HepG2 (cell line): ENCODE data around the gene EGR1. TPM values are rescaled to one million over a fixed set of nuclear protein-coding genes. Genes with fewer than 3 reads are reported as not detected.

Experiments
- CBX5 ChIP-seq: sonication (generic); formaldehyde crosslinking; IDR thresholded peaks from 2 replicates; pipeline ENCODE4 v1.4.0; 2020; ENCODE audit warnings: missing genetic modification reagents, borderline replicate concordance
- DRAP1 ChIP-seq: IDR thresholded peaks from 2 replicates; pipeline ENCODE4 v1.6.1; 2016; ENCODE audit warnings: missing genetic modification reagents, missing compliant biosample characterization
- FOSL2 ChIP-seq: sonication (generic); formaldehyde crosslinking; IDR thresholded peaks from 2 replicates; pipeline ENCODE4 v1.4.0; 2020; ENCODE audit warnings: missing genetic modification reagents
- FOXJ3 ChIP-seq: sonication (generic); formaldehyde crosslinking; IDR thresholded peaks from 2 replicates; pipeline ENCODE4 v1.4.0; 2020; ENCODE audit warnings: missing genetic modification reagents, mild to moderate bottlenecking, borderline replicate concordance
- MEF2D ChIP-seq: sonication (generic); formaldehyde crosslinking; IDR thresholded peaks from 2 replicates; pipeline ENCODE4 v1.5.1; 2020; ENCODE audit warnings: mild to moderate bottlenecking, missing genetic modification reagents
- MIXL1 ChIP-seq: IDR thresholded peaks from 2 replicates; pipeline ENCODE4 v1.6.1; 2016
- MLLT10 ChIP-seq: sonication (generic); formaldehyde crosslinking; IDR thresholded peaks from 2 replicates; pipeline ENCODE4 v1.4.0; 2020; ENCODE audit warnings: missing genetic modification reagents
- NFE2L1 ChIP-seq: sonication (generic); formaldehyde crosslinking; IDR thresholded peaks from 2 replicates; pipeline ENCODE4 v1.4.0; 2020; ENCODE audit warnings: missing genetic modification reagents, mild to moderate bottlenecking, borderline replicate concordance
- PCBP2 ChIP-seq: fragments of 200-400 bp; formaldehyde crosslinking; optimal IDR thresholded peaks from 2 replicates; pipeline ENCODE3; 2018; ENCODE audit warnings: low read length, low read depth; ENCODE audit not compliant: poor library complexity, severe bottlenecking
- RAD51 ChIP-seq: fragments of 450-650 bp; IDR thresholded peaks from 2 replicates; pipeline ENCODE4 v1.6.1; 2016; ENCODE audit warnings: borderline replicate concordance
- SRF ChIP-seq: IDR thresholded peaks from 2 replicates; pipeline ENCODE4 v1.6.1; 2011; ENCODE audit warnings: mild to moderate bottlenecking, low read depth, low read length, moderate library complexity
- YEATS2 ChIP-seq: sonication (generic); formaldehyde crosslinking; IDR thresholded peaks from 2 replicates; pipeline ENCODE4 v1.4.0; 2020; ENCODE audit warnings: missing genetic modification reagents, borderline replicate concordance
- ZBTB39 ChIP-seq: sonication (generic); formaldehyde crosslinking; IDR thresholded peaks from 2 replicates; pipeline ENCODE4 v1.5.0; 2020; ENCODE audit warnings: missing genetic modification reagents
- ZNF280B ChIP-seq: sonication (generic); formaldehyde crosslinking; IDR thresholded peaks from 2 replicates; pipeline ENCODE4 v1.5.0; 2020; ENCODE audit warnings: missing genetic modification reagents, mild to moderate bottlenecking, borderline replicate concordance
- ZNF644 ChIP-seq: IDR thresholded peaks from 2 replicates; pipeline ENCODE4 v1.6.1; 2016; ENCODE audit warnings: low read depth
- ZNF670 ChIP-seq: sonication (generic); formaldehyde crosslinking; IDR thresholded peaks from 2 replicates; pipeline ENCODE4 v1.8.0; 2022; ENCODE audit warnings: mild to moderate bottlenecking, missing genetic modification reagents, borderline replicate concordance
- ZNF674 ChIP-seq: sonication (generic); formaldehyde crosslinking; IDR thresholded peaks from 2 replicates; pipeline ENCODE4 v1.5.0; 2020; ENCODE audit warnings: low read depth, mild to moderate bottlenecking, missing genetic modification reagents
- ZSCAN22 ChIP-seq: sonication (generic); formaldehyde crosslinking; IDR thresholded peaks from 2 replicates; pipeline ENCODE4 v1.4.0; 2020; ENCODE audit warnings: mild to moderate bottlenecking, missing genetic modification reagents
- polyA plus RNA-seq, 8 experiments: library from polyadenylated mRNA; depleted of rRNA in 3 of 8; stranded (reverse) in 7 of 8; unstranded in 1 of 8; fragments of >200 nt; fragmentation: Illumina TruSeq in 4 of 8; extraction: Trizol in 4 of 8; gene quantifications; 2 replicates each; pipeline versions ENCODE4 v1.2.1 to v1.2.3, GENCODE V29; 2011 to 2016; ENCODE audit warnings: low read depth in 4 of 8, missing spikeins in 1 of 8, mixed read lengths in 1 of 8; ENCODE audit not compliant: insufficient read depth in 1 of 8
- total RNA-seq, 5 experiments: library from RNA; depleted of rRNA; stranded (reverse); fragments of >200 nt; fragmentation: Illumina TruSeq; extraction: Trizol; gene quantifications; 2 replicates each; pipeline ENCODE4 v1.2.3, GENCODE V29; 2016; ENCODE audit warnings: low read depth in 1 of 5
- TF ChIP-seq, protein P1 (sequence below): sonication (generic); formaldehyde crosslinking; IDR thresholded peaks from 2 replicates; pipeline ENCODE4 v1.8.0; 2022; ENCODE audit warnings: mild to moderate bottlenecking, missing genetic modification reagents, borderline replicate concordance
- TF ChIP-seq, protein P2 (sequence below): sonication (generic); formaldehyde crosslinking; conservative IDR thresholded peaks from 2 replicates; pipeline ENCODE4 v1.8.0; 2022; ENCODE audit warnings: low read depth, missing genetic modification reagents

Gene EGR1
- total and polyA plus RNA-seq, 2 of the 13 experiments (the other 11 are each of a cell fraction or from before 2014, with no cell fraction given), result 4.1 to 4.5 TPM

- no peak for TF ChIP-seq ZNF674 (CRISPR knock-in tag)
- TF ChIP-seq YEATS2, result peak; percentile 28; the same call in 1 of the 2 replicates
- no peak for TF ChIP-seq ZNF670 (CRISPR knock-in tag)
- TF ChIP-seq ZBTB39 (CRISPR knock-in tag), result no peak
- no peak for TF ChIP-seq MLLT10 (CRISPR knock-in tag)
- no peak for TF ChIP-seq PCBP2
- TF ChIP-seq RAD51, result no peak
- TF ChIP-seq ZNF280B (CRISPR knock-in tag), result no peak; the same call in 1 of the 2 replicates
- TF ChIP-seq MIXL1 (CRISPR knock-in tag), result no peak
- no peak for TF ChIP-seq FOSL2
- no peak for TF ChIP-seq DRAP1 (CRISPR knock-in tag)
- TF ChIP-seq, protein P1, sequence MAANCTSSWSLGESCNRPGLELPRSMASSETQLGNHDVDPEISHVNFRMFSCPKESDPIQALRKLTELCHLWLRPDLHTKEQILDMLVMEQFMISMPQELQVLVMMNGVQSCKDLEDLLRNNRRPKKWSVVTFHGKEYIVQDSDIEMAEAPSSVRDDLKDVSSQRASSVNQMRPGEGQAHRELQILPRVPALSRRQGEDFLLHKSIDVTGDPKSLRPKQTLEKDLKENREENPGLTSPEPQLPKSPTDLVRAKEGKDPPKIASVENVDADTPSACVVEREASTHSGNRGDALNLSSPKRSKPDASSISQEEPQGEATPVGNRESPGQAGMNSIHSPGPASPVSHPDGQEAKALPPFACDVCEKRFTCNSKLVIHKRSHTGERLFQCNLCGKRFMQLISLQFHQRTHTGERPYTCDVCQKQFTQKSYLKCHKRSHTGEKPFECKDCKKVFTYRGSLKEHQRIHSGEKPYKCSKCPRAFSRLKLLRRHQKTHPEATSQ (CRISPR knock-in tag), result no peak
- TF ChIP-seq ZNF644 (CRISPR knock-in tag), result no peak
- no peak for TF ChIP-seq ZSCAN22
- TF ChIP-seq FOXJ3, result no peak
- TF ChIP-seq NFE2L1 (CRISPR knock-in tag), result no peak
- 0 out of 2 replicates have a peak, but pooled peaks have one; percentile 27 for TF ChIP-seq MEF2D
- TF ChIP-seq, protein P2, sequence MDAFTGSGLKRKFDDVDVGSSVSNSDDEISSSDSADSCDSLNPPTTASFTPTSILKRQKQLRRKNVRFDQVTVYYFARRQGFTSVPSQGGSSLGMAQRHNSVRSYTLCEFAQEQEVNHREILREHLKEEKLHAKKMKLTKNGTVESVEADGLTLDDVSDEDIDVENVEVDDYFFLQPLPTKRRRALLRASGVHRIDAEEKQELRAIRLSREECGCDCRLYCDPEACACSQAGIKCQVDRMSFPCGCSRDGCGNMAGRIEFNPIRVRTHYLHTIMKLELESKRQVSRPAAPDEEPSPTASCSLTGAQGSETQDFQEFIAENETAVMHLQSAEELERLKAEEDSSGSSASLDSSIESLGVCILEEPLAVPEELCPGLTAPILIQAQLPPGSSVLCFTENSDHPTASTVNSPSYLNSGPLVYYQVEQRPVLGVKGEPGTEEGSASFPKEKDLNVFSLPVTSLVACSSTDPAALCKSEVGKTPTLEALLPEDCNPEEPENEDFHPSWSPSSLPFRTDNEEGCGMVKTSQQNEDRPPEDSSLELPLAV (CRISPR knock-in tag), result no peak
- TF ChIP-seq SRF, result no peak
- TF ChIP-seq CBX5 (CRISPR knock-in tag), result no peak; the same call in 1 of the 2 replicates
Observed at GRCh38 chr5:138449501-138450239, 15.6 kb upstream of the EGR1 start (continued).
